Stomach (tissue), 9 donors: Measurements from ENCODE around the gene SEPTIN2. TPM values are rescaled to one million over a fixed set of nuclear protein-coding genes. Genes with fewer than 3 reads are reported as not detected.
"Not testable (repeated sequence)": the region's sequence is repeated elsewhere in the genome, so short reads cannot be mapped to it uniquely, and the experiment has no call there.

ENCODE experiments used
- DNase-seq, 2 donors: peaks; one replicate each; pipeline versions ENCODE4 v3.0.0 to v3.0.0-alpha.2; 2013 to 2019
- H3K27ac ChIP-seq, 5 donors: fragments of 200-600 bp in 4 of 5; sonication (generic) in 4 of 5; one replicate each; pipeline ENCODE4 v1.5.1; 2013 to 2019; ENCODE audit warnings: mild to moderate bottlenecking in 1 of 5, moderate library complexity in 1 of 5
- H3K27me3 ChIP-seq, 3 donors: fragments of 200-600 bp; sonication (generic); one replicate each; pipeline ENCODE4 v1.5.1; 2017 to 2019; ENCODE audit warnings: mixed run types in 1 of 3
- H3K36me3 ChIP-seq, 4 donors: fragments of 200-600 bp; sonication (generic); 1 replicate in 3 of 4; 2 replicates in 1 of 4; pipeline ENCODE4 v1.5.1; 2016 to 2019
- H3K4me1 ChIP-seq, 4 donors: fragments of 200-600 bp; sonication (generic); one replicate each; pipeline ENCODE4 v1.5.1; 2016 to 2019
- H3K4me3 ChIP-seq, 4 donors: fragments of 200-600 bp; sonication (generic) in 3 of 4; one replicate each; pipeline ENCODE4 v1.5.1; 2016 to 2019; ENCODE audit warnings: mild to moderate bottlenecking in 1 of 4
- H3K9me3 ChIP-seq, 4 donors: fragments of 200-600 bp; sonication (generic); one replicate each; pipeline ENCODE4 v1.5.1; 2016 to 2019
- CTCF ChIP-seq, 7 experiments: fragments of 450-650 bp in 4 of 7; fragments of 200-600 bp in 3 of 7; sonication (generic) in 3 of 7; IDR thresholded peaks; one replicate each; pipeline ENCODE4 v1.5.1; 2016 to 2019; ENCODE audit warnings: antibody characterized with exemption in 7 of 7, control low read depth in 2 of 7, mild to moderate bottlenecking in 1 of 7
- EP300 ChIP-seq: sonication (generic); formaldehyde crosslinking; IDR thresholded peaks from one replicate; pipeline ENCODE4 v1.6.1; 2017; ENCODE audit warnings: antibody characterized with exemption
- POLR2A ChIP-seq, 4 donors: fragments of 450-650 bp; IDR thresholded peaks; one replicate each; pipeline ENCODE4 v1.6.1; 2016; ENCODE audit warnings: antibody characterized with exemption in 4 of 4, control low read depth in 2 of 4, mild to moderate bottlenecking in 1 of 4, moderate library complexity in 1 of 4
- POLR2AphosphoS5 ChIP-seq, 3 donors: sonication (generic); formaldehyde crosslinking; IDR thresholded peaks; one replicate each; pipeline ENCODE4 v1.6.1; 2016; ENCODE audit warnings: antibody characterized with exemption in 3 of 3
- WGBS, 5 donors: extraction: QIAGEN DNeasy Blood & Tissue Kit in 3 of 5; methylation state at CpG; one replicate each; pipeline versions ENCODE4 v1.1.5 to v1.1.7; 2013 to 2018; 5-methylcytosine and 5-hydroxymethylcytosine counted together
- intact Hi-C: fragments of 100-400 bp; cut with DNase I; formaldehyde crosslinking; loops from one replicate; pipeline ENCODE4 v1.15.1; 2023; ENCODE audit warnings: low total_unique reads
- polyA plus RNA-seq, 3 donors: library from polyadenylated mRNA; stranded (reverse); fragments of 200-250 nt; gene quantifications; one replicate each; pipeline ENCODE4 v1.2.3, GENCODE V29; 2013
- total RNA-seq, 5 donors: library from RNA; depleted of rRNA; stranded (reverse); fragments of >200 nt; gene quantifications; one replicate each; pipeline versions ENCODE4 v1.1.0 to v1.2.3, GENCODE V29; 2014 to 2016
- donor health status: healthy with polysubstance abuse.
- donor health status: Bipolar disorder and iron deficiency.
- donor health status: healthy.

Gene SEPTIN2
- total and polyA plus RNA-seq, 8 donors, result 88.7 to 603 (median 208) TPM

DNA sequence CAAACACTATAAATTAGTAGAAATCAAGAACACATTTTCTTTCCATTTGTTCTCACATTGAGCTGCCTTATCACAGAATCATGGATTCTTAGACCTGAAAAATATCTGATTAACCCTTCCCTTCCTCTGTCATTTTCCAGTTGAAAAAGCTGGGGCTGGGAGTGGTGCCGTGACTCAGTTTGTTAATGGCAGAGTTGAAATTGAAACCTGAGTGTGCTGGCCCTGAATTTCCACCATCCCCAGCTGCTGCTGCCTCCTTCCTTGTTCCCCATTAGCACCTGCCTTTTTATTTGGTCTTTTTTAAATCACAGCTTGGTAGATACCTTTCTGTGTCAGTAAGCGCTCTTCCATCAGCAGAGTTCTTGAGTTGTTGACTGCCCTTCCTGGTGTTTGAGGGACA lies 51.0 kb downstream of the SEPTIN2 start:
- peak overlapping the region in 3 of 5 donors; percentile 20 to 68 (median 27) for H3K27ac ChIP-seq
- DNase-seq, result no peak
- no peak overlapping the region for H3K4me3 ChIP-seq
- 72 to 89% (median 84%) methylated on average over 2 of the region's 2 CpGs for WGBS, 5 donors
- no peaks in the 10 kb centered on the region for H3K9me3 ChIP-seq
- no peaks in the 10 kb centered on the region for H3K36me3 ChIP-seq
- H3K27me3 ChIP-seq, result no peaks in the 10 kb centered on the region
- TF ChIP-seq EP300 (no peak), POLR2AphosphoS5 (IDR thresholded peaks at IDR 0.05) (no peak), CTCF (IDR thresholded peaks at IDR 0.05) (no peak), POLR2A (IDR thresholded peaks at IDR 0.05) (no peak)
- H3K4me1 ChIP-seq, result peaks cover 7 to 77% (median 46%) of the 10 kb centered on the region in 4 donors
- intact Hi-C loops, result no loop called here

GRCh38 chr2:241368643-241369042 lies 52.9 kb downstream of the SEPTIN2 start:
- H3K4me1 ChIP-seq, result peaks cover 14 to 74% (median 54%) of the 10 kb centered on the region in 4 donors
- no peak for DNase-seq
- TF ChIP-seq POLR2AphosphoS5 (IDR thresholded peaks at IDR 0.05), result no peak
- TF ChIP-seq CTCF (IDR thresholded peaks at IDR 0.05), result no peak
- no peak for TF ChIP-seq POLR2A (IDR thresholded peaks at IDR 0.05)
- TF ChIP-seq EP300, result no peak
- H3K27me3 ChIP-seq, result no peaks in the 10 kb centered on the region
- H3K4me3 ChIP-seq, result no peak overlapping the region
- intact Hi-C loops, result no loop called here
- H3K27ac ChIP-seq, result no peak overlapping the region
- 81 to 88% (median 83%) methylated on average over 3 of the region's 3 CpGs for WGBS, 5 donors
- H3K9me3 ChIP-seq, result no peaks in the 10 kb centered on the region
- H3K36me3 ChIP-seq, result peaks cover 0 to 5% (median 0%) of the 10 kb centered on the region in 4 donors

DNA sequence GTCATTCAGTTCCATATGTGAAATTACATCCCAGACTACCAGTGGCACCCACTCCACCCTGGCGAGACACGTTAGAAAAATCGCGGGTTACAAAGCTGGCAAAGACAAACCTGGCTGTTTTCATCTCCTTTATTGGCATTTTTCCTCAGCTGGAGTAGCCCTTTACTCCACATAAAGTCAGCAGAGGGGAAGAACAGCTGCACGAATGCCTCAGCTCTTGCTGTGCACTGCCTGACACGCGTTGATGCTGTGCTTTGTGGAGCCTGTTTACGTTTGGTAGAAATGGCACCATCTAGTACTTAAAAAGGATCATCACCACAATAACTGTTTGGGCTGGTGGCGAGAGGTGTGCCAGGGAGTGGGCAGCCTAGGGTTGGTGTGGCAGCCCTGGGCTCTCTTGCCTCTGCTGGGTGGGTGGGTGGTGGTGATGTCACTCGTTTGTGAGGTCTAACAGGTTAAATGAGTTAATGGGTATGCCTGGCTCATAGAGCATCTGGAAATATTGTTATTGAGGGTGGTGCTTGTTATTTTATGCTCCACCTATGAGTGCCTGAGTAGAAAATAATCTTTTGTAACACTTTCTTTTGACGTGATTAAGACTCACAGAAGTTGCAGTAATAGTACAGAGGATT lies 56.8 kb downstream of the SEPTIN2 start:
- TF ChIP-seq EP300 (no peak), POLR2AphosphoS5 (IDR thresholded peaks at IDR 0.05) (no peak), CTCF (IDR thresholded peaks at IDR 0.05) (no peak), POLR2A (IDR thresholded peaks at IDR 0.05) (no peak)
- DNase-seq, result peak in 1 of 2 donors; percentile 65
- H3K27me3 ChIP-seq, result no peaks in the 10 kb centered on the region
- no peaks in the 10 kb centered on the region for H3K9me3 ChIP-seq
- peaks cover 0 to 20% (median 14%) of the 10 kb centered on the region in 4 donors for H3K36me3 ChIP-seq
- peaks cover 18 to 75% (median 48%) of the 10 kb centered on the region in 4 donors for H3K4me1 ChIP-seq
- H3K27ac ChIP-seq, result peak overlapping the region; percentile 14 to 84 (median 60)
- intact Hi-C loops, result no loop called here
- WGBS, 5 donors, result 35 to 60% (median 48%) methylated on average over 11 of the region's 11 CpGs
- H3K4me3 ChIP-seq, result no peak overlapping the region

- no peak for DNase-seq
- H3K4me1 ChIP-seq, result peaks cover 18 to 82% (median 46%) of the 10 kb centered on the region in 4 donors
- no peak overlapping the region for H3K4me3 ChIP-seq
- H3K27me3 ChIP-seq, result no peaks in the 10 kb centered on the region
- intact Hi-C loops, result no loop called here
- 63 to 77% (median 66%) methylated on average over 3 of the region's 3 CpGs for WGBS, 5 donors
- TF ChIP-seq POLR2A (IDR thresholded peaks at IDR 0.05) (no peak), POLR2AphosphoS5 (IDR thresholded peaks at IDR 0.05) (no peak), EP300 (no peak), CTCF (IDR thresholded peaks at IDR 0.05) (no peak)
- peaks cover 0 to 20% (median 14%) of the 10 kb centered on the region in 4 donors for H3K36me3 ChIP-seq
- H3K9me3 ChIP-seq, result no peaks in the 10 kb centered on the region
- peak overlapping the region; percentile 7 to 84 (median 39) for H3K27ac ChIP-seq
Measured at GRCh38 chr2:241373446-241373845, 57.7 kb downstream of the SEPTIN2 start.

DNA sequence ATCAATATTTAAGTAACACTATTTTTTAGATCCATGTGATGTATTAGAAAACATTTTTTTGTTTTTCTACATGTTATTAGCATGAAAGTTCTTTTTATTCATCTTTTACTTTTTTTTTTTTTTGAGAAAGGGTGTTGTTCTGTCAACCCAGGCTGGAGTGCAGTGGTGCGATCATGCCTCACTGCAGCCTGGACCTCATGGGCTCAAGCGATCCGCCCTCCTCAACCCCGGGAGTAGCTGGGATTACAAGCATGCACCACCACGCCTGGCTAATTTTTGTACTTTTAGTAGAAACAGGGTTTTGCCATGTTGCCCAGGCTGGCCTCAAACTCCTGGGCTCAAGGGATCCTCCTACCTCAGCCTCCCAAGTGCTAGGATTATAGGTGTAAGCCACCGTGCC lies 58.2 kb downstream of the SEPTIN2 start:
- Histone ChIP-seq H3K4me1 (peaks cover 20 to 83% (median 48%) of the 10 kb centered on the region in 4 donors), H3K36me3 (peaks cover 0 to 20% (median 14%) of the 10 kb centered on the region in 4 donors), H3K27ac (peak overlapping the region; percentile 32 to 84 (median 80))
- DNase-seq, H3K4me3 ChIP-seq, intact Hi-C loops, H3K27me3 ChIP-seq, H3K9me3 ChIP-seq: not testable (repeated sequence)
- WGBS, 5 donors, result 66 to 85% (median 75%) methylated on average over 6 of the region's 6 CpGs
